GM19193 (cell line): ENCODE measurements around the gene NSG2.

Experiments
- POLR2A ChIP-seq: IDR thresholded peaks from 4 replicates; pipeline ENCODE4 v1.6.1; 2011; ENCODE audit not compliant: insufficient read depth, insufficient read length; ENCODE audit errors: extremely low read depth

The NSG2 gene

GRCh38 chr5:174045470-174046025 is at the start of gene NSG2:
Gene NSG2 (plus strand): TSS chr5:174045706. CDS start chr5:174046756, 1,050 bp downstream.
- TF ChIP-seq POLR2A: no peak

GRCh38 chr5:173997331-173997730 is 48.2 kb upstream of the NSG2 start:
- TF ChIP-seq POLR2A: no peak

GRCh38 chr5:173998531-173998930 is 47.0 kb upstream of the NSG2 start:
- no peak for TF ChIP-seq POLR2A

DNA sequence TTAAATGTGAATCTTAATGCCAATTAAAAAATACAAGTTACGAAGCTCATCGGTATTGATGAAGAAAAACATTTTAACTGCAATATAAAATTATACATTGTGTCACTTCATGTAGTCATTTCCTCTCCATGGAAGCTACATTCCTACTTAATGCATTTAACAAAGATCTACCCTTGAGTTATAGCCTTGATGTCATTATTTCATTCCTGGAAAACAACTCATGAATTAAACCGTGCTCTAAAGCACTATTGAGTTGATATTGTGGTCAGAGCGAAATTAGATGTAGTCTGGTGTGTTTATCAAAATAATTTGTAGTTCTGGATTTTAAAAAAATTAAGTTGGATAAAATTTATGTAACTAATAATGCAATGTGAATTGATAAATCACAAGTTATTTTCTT is 45.4 kb upstream of the NSG2 start:
- TF ChIP-seq POLR2A: no peak

DNA sequence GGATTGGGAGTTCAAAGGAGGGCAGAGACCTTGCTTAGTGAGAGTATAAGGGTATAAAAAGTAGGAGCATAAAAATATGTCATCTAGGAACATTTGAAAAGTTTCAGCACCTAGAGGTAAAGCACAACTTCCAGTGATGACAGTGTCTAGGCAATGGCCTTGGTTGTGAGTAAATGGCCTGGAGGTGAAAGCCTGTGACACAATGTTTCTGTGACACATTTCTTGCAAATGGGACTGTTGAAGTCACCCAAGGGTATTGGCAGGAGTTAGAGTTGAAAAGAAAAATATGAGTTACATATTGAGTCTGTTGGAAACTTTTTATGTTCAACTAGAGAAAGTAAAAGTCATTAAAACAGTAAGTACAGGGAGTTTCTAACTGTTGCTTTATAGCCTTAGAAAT is 41.7 kb upstream of the NSG2 start:
- TF ChIP-seq POLR2A: no peak

DNA sequence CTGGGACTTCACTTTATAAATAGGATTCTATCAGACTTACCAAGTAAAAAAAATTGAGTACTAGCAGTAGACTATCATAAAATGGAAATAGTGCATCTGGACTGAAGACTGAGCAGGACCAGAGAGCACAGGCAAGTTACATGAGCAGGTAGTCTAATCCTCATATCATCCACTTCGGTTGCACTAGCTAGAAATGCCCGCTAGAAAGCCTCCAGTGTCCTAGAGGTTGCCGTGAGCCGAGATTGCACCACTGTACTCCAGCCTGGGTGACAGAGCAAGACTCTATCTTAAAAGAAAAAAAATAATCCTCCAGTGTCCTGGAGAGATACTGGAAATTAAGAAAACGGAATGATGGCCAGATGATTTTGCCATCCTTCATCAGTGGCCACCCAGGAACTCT is 36.6 kb upstream of the NSG2 start:
- TF ChIP-seq POLR2A: no peak

DNA sequence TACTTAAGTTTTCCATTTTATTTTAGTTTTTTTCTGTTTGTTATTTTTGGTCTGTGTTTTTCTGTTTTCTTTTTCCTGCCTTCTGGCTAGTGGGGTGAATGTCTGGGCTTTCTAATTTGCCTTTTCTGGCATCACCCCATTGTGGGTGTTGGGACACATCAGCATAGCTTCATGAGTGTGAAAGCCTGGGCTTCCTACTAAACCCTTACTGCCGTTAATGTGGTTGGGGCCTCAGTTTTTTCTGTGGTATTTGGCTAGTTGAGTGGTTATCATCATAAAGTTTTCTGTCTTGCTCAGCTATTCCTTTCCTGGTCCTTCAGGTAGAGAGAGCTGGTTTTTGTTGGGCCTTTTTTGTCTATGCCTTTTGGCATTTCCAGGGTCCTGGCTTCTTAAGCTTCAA is 35.1 kb upstream of the NSG2 start:
- TF ChIP-seq POLR2A: no peak

DNA sequence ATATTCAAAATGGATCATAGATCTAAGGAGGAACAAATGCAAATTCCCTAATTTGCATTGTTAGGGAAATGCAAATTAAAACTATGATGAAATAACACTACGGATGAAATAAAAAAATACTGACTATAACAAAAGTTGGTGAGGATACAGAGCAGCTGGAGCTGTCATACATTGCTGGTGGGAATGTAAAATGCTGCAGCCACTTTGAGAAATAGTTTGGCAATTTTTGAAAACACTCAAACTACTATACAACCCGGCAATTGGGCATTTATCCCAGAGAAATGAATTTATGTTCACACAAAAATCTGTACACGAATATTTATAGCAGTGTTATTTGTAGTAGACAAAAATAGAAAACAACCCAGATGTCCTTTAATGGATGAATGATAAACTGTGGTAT is 34.1 kb upstream of the NSG2 start:
- no peak for TF ChIP-seq POLR2A

DNA sequence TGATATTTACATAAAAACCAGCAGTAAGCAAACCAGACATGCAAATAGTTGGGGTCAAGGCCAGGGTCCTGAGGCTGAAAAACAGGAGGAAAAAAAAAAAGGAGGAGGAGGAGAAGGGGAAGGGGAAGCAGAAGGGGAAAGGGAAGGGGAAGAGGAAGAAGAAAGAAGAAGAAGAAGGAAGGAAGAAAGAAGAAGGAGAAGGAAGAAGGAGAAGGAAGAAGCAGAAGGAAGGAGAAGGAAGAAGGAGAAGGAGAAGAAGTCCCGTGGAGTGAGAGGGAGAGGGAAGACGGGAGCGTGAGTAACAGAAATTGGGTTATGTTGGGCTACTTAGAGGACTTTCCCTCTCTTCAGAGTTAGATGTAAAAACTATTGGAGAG is 24.6 kb upstream of the NSG2 start:
- TF ChIP-seq POLR2A: no peak

DNA sequence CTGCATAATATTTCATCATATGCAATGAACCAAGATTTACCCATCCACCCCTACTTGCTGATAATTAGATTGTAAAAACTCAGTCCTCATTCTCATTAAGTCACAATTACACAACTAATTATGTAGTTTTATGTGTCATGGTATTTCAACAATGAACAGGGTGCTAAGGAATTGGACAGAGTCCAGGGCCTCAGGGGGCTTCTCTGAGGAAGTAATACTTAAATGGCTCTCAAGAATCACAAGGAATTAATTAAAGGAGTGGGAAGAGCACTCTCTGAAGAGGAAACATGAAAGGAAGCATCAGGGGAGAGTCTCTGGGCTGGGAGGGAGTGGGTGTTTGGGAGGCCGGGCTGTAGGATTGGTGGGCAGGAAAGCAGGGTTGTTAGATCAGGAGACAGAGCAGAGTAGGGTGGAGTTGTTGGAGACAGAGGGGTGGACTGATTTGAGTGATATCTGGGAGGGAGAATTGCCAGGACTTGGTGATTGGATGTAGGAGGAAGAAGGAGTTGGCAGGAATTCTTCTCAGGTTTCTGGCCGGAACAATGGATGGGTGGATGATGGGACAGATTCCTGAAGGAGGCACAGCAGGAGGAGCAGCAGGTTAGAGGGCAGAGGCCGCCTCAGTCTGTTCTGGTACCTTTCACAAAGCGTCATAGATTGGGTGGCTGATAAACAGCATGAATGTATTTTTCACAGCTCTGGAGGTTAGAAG is 23.0 kb upstream of the NSG2 start:
- no peak for TF ChIP-seq POLR2A

GRCh38 chr5:174030286-174030685 is 15.2 kb upstream of the NSG2 start:
- TF ChIP-seq POLR2A: no peak

- TF ChIP-seq POLR2A: no peak
Observed at GRCh38 chr5:174044466-174045254, 846 bp upstream of the NSG2 start.

- TF ChIP-seq POLR2A: no peak
Observed at GRCh38 chr5:174046558-174046957, 1.1 kb downstream of the NSG2 start.

DNA sequence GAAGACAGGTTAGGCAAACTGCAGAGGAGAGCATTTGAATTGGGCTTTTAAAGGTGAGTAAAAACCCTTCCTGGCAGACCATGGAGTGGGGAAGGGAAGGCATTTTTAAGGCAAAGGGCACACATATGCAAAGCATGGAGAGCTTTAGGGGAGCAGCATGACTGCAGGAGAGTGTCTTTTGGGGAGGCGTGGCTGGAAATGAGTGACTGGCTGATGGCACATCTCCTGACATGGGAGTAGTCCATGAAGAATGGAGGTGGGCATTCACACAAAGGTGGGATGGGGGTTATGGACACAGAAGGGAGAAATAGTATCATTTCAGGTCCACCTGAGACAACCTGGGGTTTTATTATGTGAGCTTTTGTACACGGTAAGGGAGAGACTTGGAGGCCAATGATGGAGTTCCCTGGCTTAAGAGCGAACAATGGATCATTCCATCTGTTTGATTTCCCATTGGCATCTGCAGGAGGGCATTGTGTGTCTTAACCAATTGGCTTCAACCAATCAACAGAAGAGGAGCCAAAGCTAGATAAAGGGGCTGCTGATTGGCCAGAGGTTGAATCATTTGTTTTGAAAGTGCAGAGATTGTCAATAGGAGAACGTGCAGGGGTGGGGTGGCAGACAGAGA is 2.1 kb downstream of the NSG2 start:
- no peak for TF ChIP-seq POLR2A

- no peak for TF ChIP-seq POLR2A
Observed at GRCh38 chr5:174052636-174053035, 7.1 kb downstream of the NSG2 start.

DNA sequence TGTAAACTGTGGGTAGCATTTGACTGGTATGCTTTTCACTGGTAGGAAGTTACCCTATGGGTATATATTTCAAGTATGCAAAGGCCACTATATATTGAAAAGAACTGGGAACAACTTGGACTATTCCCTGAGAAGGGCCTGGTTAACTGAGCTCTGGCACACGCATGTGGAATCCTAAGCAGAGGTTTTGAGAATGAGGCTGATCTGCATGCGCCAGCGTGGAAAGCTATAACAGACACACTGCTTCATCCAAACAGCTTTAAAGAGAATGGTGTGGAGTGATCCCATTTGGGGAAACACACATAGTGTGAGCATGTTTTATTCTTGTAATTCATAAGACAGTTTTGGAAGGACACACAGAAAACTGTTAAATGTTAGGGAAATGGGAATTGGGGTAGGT is 8.4 kb downstream of the NSG2 start:
- no peak for TF ChIP-seq POLR2A

DNA sequence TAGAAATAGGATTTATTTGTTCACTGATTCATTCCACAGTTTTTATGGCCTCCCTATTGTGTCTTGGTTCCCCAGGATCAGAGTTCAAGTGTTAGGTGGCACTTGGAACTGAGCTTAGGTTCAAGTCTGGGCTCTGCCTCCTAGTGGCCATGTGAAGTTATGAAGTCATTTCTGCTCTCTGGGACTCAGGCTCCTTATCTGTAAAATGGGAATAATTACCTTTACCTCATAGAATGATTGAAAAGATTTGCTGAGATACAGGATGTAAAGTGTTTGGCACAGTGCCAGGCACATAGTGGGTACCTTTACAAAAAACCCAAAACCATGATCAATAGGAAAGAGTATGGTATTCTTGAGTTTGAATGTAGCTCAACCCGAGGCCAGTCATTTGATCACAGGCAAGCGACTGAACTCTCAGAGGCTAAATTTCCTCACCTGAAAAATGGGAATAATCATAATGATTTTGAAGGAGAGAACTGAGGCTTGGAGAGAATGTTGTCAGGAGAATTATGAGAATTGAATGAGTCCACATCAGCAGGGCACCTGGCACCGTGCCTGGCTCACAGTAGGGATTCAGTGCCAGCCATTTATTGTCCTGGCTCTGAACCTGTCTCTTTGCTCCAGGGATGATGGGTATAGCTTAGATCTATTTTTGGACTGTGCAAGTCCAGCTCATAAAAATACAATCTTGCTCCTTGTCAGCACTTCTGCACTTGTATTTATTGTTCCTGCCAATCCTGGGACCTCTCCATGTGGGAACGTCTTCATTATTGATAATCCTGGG is 10.8 kb downstream of the NSG2 start:
- TF ChIP-seq POLR2A: no peak
